K562 (cell line): Measurements from ENCODE around the gene EBI3. TPM values are rescaled to one million over a fixed set of nuclear protein-coding genes. Genes with fewer than 3 reads are reported as not detected.

Source experiments
- COPS2 ChIP-seq: fragments of 450-650 bp; conservative IDR thresholded peaks from 2 replicates; pipeline ENCODE4 v1.6.1; 2016; ENCODE audit warnings: mild to moderate bottlenecking, moderate library complexity
- DMBX1 ChIP-seq: fragments of 250-450 bp; sonication (Bioruptor Pico); IDR thresholded peaks from 2 replicates; pipeline ENCODE4 v1.8.0; 2022; ENCODE audit warnings: inconsistent platforms, mild to moderate bottlenecking, moderate library complexity, borderline replicate concordance
- ETV1 ChIP-seq: fragments of 450-650 bp; conservative IDR thresholded peaks from 2 replicates; pipeline ENCODE4 v1.6.1; 2016; ENCODE audit warnings: missing genetic modification characterization, control low read depth, low read depth, missing compliant biosample characterization
- LEF1 ChIP-seq: fragments of 450-650 bp; IDR thresholded peaks from 2 replicates; pipeline ENCODE4 v1.6.1; 2016; ENCODE audit warnings: mild to moderate bottlenecking
- POLR2AphosphoS5 ChIP-seq: IDR thresholded peaks from 2 replicates; pipeline ENCODE4 v1.6.1; 2011; ENCODE audit warnings: mild to moderate bottlenecking, low read depth, low read length, moderate library complexity; ENCODE audit not compliant: control insufficient read depth, insufficient read depth
- POLR2B ChIP-seq: fragments of 450-650 bp; IDR thresholded peaks from 2 replicates; pipeline ENCODE4 v1.6.1; 2018; ENCODE audit warnings: low read depth; ENCODE audit not compliant: partially characterized antibody
- SMAD4 ChIP-seq: fragments of 250-450 bp; sonication (Bioruptor Pico); conservative IDR thresholded peaks from 2 replicates; pipeline ENCODE4 v1.8.0; 2021; ENCODE audit warnings: inconsistent platforms, mild to moderate bottlenecking, moderate library complexity
- SP2 ChIP-seq: IDR thresholded peaks from 2 replicates; pipeline ENCODE4 v1.6.1; 2011; ENCODE audit warnings: mild to moderate bottlenecking, low read depth, low read length, moderate library complexity; ENCODE audit not compliant: poor library complexity, severe bottlenecking; ENCODE audit errors: extremely low read depth
- ZBTB34 ChIP-seq: fragments of 250-450 bp; sonication (Bioruptor Pico); IDR thresholded peaks from 2 replicates; pipeline ENCODE4 v1.8.0; 2021; ENCODE audit warnings: mild to moderate bottlenecking, moderate library complexity
- ZFX ChIP-seq: sonication (generic); formaldehyde crosslinking; IDR thresholded peaks from 2 replicates; pipeline ENCODE4 v1.8.0; 2022; ENCODE audit warnings: mild to moderate bottlenecking, missing genetic modification reagents, moderate library complexity
- ZNF263 ChIP-seq: sonication (generic); formaldehyde crosslinking; IDR thresholded peaks from 2 replicates; pipeline ENCODE4 v1.8.0; 2022; ENCODE audit warnings: mild to moderate bottlenecking, missing genetic modification reagents, borderline replicate concordance
- ZNF347 ChIP-seq: fragments of 450-650 bp; formaldehyde crosslinking; IDR thresholded peaks from 2 replicates; pipeline ENCODE4 v1.4.0; 2020; ENCODE audit warnings: low read depth, mild to moderate bottlenecking, moderate library complexity
- ZNF407 ChIP-seq: fragments of 450-650 bp; IDR thresholded peaks from 2 replicates; pipeline ENCODE4 v1.6.1; 2016; ENCODE audit warnings: low read depth
- ZNF444 ChIP-seq: fragments of 250-450 bp; sonication (Bioruptor Pico); IDR thresholded peaks from 2 replicates; pipeline ENCODE4 v1.4.0; 2020; ENCODE audit warnings: mild to moderate bottlenecking, moderate library complexity
- ZNF75A ChIP-seq: fragments of 450-650 bp; formaldehyde crosslinking; IDR thresholded peaks from 2 replicates; pipeline ENCODE4 v1.4.0; 2020; ENCODE audit warnings: mild to moderate bottlenecking
- polyA plus RNA-seq, 8 experiments: library from polyadenylated mRNA; depleted of rRNA in 4 of 8; stranded (reverse) in 5 of 8; unstranded in 3 of 8; fragments of >200 nt; fragmentation: Nextera tagmentation in 2 of 8; fragmentation: Illumina TruSeq in 1 of 8; extraction: Ambion mirVana in 2 of 8; extraction: Trizol in 1 of 8; gene quantifications; 2 replicates each; pipeline versions ENCODE4 v1.2.1 to v1.2.3, GENCODE V29; 2011 to 2014; ENCODE audit warnings: inconsistent platforms in 1 of 8, missing spikeins in 1 of 8
- total RNA-seq, 7 experiments: library from RNA; depleted of rRNA in 6 of 7; stranded (reverse); fragments of >200 nt in 6 of 7; fragmentation: Illumina TruSeq in 2 of 7; extraction: Trizol in 2 of 7; gene quantifications; 2 replicates each; pipeline versions ENCODE4 v1.2.1 to v1.2.3, GENCODE V29; 2011 to 2021; ENCODE audit warnings: low replicate concordance in 1 of 7
- TF ChIP-seq, protein P1 (sequence below): fragments of 200-800 bp; sonication (Bioruptor generic); IDR thresholded peaks from 2 replicates; pipeline ENCODE4 v1.6.1; 2017; ENCODE audit warnings: missing genetic modification characterization, missing compliant biosample characterization

Gene EBI3
- total and polyA plus RNA-seq, 9 of the 15 experiments (the other 6 are each of a cell fraction or from before 2014, with no cell fraction given) = 0.08 to 0.35 (median 0.22) TPM; not detected in 6

DNA sequence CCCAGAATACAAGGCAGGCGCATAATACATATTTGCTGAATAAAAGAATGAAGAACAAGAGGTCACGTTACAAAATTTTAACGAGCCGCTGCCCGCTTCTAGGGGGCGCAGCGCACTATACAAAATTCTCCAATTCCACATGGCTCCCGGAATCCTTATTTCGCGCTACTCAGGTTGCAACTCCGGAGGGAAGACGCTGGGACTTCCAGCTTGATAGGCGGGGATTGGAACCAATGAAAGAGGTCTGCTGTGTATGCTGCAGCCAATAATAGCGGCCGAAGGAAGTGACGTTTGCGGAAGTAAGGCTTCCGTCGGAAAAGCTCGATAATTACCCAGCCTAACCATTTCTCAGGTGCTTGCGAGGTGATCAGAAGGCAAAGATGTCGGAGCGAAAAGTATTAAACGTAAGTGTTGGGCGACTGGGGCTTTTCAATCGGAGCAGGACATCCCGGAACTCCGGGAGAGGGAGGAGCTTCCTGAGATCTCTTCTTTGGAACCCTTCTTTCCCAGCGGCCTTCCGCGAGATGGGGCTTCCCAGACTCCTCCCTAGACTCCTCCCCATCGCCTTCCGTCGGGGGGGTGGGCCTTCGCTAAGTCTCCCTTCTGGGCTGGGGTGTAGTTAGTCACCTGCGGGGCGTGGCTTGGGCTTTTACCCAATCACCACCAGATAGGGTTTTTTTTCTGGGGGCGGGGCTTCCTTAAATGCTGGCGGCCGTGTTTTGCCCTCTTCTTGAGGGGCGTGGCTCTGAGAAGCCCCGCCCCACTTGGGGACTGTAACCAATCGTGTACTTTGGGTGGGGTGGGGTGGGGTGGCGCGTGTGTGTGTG is 17.7 kb downstream of the EBI3 start, which contains the start of gene YJU2 (continued):
- TF ChIP-seq, protein P1, sequence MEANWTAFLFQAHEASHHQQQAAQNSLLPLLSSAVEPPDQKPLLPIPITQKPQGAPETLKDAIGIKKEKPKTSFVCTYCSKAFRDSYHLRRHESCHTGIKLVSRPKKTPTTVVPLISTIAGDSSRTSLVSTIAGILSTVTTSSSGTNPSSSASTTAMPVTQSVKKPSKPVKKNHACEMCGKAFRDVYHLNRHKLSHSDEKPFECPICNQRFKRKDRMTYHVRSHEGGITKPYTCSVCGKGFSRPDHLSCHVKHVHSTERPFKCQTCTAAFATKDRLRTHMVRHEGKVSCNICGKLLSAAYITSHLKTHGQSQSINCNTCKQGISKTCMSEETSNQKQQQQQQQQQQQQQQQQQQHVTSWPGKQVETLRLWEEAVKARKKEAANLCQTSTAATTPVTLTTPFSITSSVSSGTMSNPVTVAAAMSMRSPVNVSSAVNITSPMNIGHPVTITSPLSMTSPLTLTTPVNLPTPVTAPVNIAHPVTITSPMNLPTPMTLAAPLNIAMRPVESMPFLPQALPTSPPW (CRISPR knock-in tag) = peak; percentile 93
- TF ChIP-seq ZNF407 = no peak
- TF ChIP-seq ZBTB34 (CRISPR knock-in tag) = no peak
- no peak for TF ChIP-seq ZNF347 (CRISPR knock-in tag)
- no peak for TF ChIP-seq DMBX1 (CRISPR knock-in tag)
- TF ChIP-seq POLR2B = peak; percentile 72
- TF ChIP-seq ZNF444 (CRISPR knock-in tag) = no peak
- no peak; the same call in none of the 2 replicates for TF ChIP-seq POLR2AphosphoS5
- no peak; the same call in 1 of the 2 replicates for TF ChIP-seq SMAD4 (CRISPR knock-in tag)
- peak; percentile 90 for TF ChIP-seq ZFX
- peak; percentile 95 for TF ChIP-seq ZNF263 (CRISPR knock-in tag)
- no peak for TF ChIP-seq COPS2
- peak; percentile 86 for TF ChIP-seq LEF1
- TF ChIP-seq ETV1 = peak; percentile 70
- TF ChIP-seq SP2 = peak; percentile 94
- TF ChIP-seq ZNF75A (CRISPR knock-in tag) = 0 out of 2 replicates have a peak, but pooled peaks have one; percentile 47
